Stimulated activated CD8-positive, alpha-beta memory T cell treated with anti-CD3 and anti-CD28 coated beads, Interleukin-15, amount 100 ng/mL, for 48 hours (primary cell): Measurements from ENCODE around the gene CKMT2.

Source experiments
- DNase-seq, 2 donors: peaks; one replicate each; pipeline ENCODE4 v3.0.0-alpha.2; 2020; ENCODE audit warnings: low read depth in 2 of 2

The CKMT2 gene

GRCh38 chr5:81305785-81306184 lies 72.7 kb downstream of the CKMT2 start:
- no peak for DNase-seq

- no peak for DNase-seq
Observed at GRCh38 chr5:81308836-81309235, 75.7 kb downstream of the CKMT2 start.

- no peak for DNase-seq
Observed at GRCh38 chr5:81310402-81311063, 77.4 kb downstream of the CKMT2 start.

GRCh38 chr5:81313278-81313677 lies 80.2 kb downstream of the CKMT2 start:
- DNase-seq, result no peak

GRCh38 chr5:81313686-81314085 lies 80.6 kb downstream of the CKMT2 start:
- no peak for DNase-seq

GRCh38 chr5:81314581-81314980 lies 81.5 kb downstream of the CKMT2 start:
- DNase-seq, result no peak

- DNase-seq, result no peak
Observed at GRCh38 chr5:81315336-81315735, 82.2 kb downstream of the CKMT2 start.

- no peak for DNase-seq
Observed at GRCh38 chr5:81315830-81316229, 82.7 kb downstream of the CKMT2 start.
